Neural crest cell (in vitro differentiated cells): ENCODE results near the gene PDCD11. TPM values are rescaled to one million over a fixed set of nuclear protein-coding genes. Genes with fewer than 3 reads are reported as not detected.

Experiments used
- DNase-seq: peaks from one replicate; pipeline ENCODE4 v3.0.0; 2021; ENCODE audit warnings: low read depth, mixed read lengths, low spot score
- H3K27ac Mint-ChIP-seq: one replicate; pipeline ENCODE4 v1.8.0; 2021; ENCODE audit warnings: mild to moderate bottlenecking, mixed read lengths; ENCODE audit not compliant: unreplicated experiment
- H3K27me3 Mint-ChIP-seq: 2 replicates; pipeline ENCODE4 v1.8.0; 2021; ENCODE audit warnings: low read depth, mild to moderate bottlenecking, mixed read lengths
- H3K36me3 Mint-ChIP-seq: 2 replicates; pipeline ENCODE4 v1.8.0; 2021; ENCODE audit warnings: low read depth, mild to moderate bottlenecking, mixed read lengths
- H3K4me1 Mint-ChIP-seq: 2 replicates; pipeline ENCODE4 v1.8.0; 2021; ENCODE audit warnings: mixed read lengths
- H3K4me3 Mint-ChIP-seq: one replicate; pipeline ENCODE4 v1.8.0; 2021; ENCODE audit warnings: mild to moderate bottlenecking, mixed read lengths
- H3K9me3 Mint-ChIP-seq: 2 replicates; pipeline ENCODE4 v1.8.0; 2021; ENCODE audit warnings: mixed read lengths
- microRNA-seq: library from miRNA; unstranded; fragments of <30 nt; microRNA quantifications from one replicate; pipeline ENCODE4, GENCODE V29; 2020
- total RNA-seq: library from RNA; stranded (reverse); gene quantifications from 2 replicates; pipeline ENCODE4 v1.2.1, GENCODE V29; 2021
- TF ChIP-seq, protein P1 (sequence below): fragments of 200-600 bp; sonication (generic); conservative IDR thresholded peaks from 2 replicates; pipeline ENCODE4 v1.5.0; 2021; ENCODE audit warnings: antibody characterized with exemption, mild to moderate bottlenecking

PDCD11 gene
- total RNA-seq, 1 donor from 2014 or later = 74.1 TPM

DNA sequence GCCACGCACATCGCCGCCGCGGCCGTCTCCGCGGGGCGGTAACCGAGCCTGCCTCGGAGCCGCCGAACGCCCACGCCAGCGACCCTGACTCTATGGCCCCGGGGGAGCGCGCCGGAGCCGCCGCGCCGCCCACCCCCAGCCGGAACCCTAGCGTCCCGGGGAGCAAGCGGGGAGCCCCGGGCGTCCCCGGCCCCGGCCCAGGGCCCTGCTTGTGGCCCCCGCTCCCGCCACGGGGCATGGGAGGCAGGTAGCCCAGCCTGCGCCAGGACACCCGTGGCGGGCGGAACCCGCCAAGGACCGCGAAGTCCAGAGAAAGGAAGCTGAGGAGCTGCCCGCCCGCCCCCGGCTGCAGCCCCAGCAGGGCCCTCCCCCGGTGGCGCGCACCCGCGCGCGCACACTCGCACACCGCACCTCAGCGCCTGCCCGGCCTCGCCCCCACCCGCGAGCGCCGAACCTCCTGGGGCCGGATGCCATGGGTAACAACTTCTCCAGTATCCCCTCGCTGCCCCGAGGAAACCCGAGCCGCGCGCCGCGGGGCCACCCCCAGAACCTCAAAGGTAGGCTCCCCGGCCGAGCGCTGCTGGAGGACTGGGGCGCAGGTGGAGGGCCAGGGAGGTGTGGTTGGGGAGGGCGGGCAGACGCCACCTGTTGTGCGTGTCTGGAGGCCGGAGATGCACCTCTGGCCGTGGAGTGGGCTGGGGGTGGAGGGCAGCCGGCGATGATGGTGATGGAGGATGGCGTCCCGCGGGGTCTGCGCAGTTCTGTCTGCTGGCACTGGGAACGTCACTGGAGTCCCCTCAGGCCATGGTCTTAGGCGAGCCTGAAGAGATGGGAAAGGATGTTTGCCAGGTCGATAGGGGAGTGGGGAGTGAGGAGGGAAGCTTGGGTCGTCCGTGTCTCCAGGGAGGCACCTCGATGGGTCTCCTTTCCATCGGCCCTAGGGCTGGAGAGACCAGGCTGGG lies 97.8 kb downstream of the PDCD11 start:
- no peak overlapping the region for H3K27ac Mint-ChIP-seq
- H3K27me3 Mint-ChIP-seq = peaks cover 68% of the 10 kb centered on the region
- TF ChIP-seq, protein P1, sequence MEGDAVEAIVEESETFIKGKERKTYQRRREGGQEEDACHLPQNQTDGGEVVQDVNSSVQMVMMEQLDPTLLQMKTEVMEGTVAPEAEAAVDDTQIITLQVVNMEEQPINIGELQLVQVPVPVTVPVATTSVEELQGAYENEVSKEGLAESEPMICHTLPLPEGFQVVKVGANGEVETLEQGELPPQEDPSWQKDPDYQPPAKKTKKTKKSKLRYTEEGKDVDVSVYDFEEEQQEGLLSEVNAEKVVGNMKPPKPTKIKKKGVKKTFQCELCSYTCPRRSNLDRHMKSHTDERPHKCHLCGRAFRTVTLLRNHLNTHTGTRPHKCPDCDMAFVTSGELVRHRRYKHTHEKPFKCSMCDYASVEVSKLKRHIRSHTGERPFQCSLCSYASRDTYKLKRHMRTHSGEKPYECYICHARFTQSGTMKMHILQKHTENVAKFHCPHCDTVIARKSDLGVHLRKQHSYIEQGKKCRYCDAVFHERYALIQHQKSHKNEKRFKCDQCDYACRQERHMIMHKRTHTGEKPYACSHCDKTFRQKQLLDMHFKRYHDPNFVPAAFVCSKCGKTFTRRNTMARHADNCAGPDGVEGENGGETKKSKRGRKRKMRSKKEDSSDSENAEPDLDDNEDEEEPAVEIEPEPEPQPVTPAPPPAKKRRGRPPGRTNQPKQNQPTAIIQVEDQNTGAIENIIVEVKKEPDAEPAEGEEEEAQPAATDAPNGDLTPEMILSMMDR = no peak
- H3K9me3 Mint-ChIP-seq = no peaks in the 10 kb centered on the region
- H3K4me3 Mint-ChIP-seq = peak overlapping the region; percentile 91
- no peak for DNase-seq
- H3K36me3 Mint-ChIP-seq = no peaks in the 10 kb centered on the region
- peaks cover 16% of the 10 kb centered on the region for H3K4me1 Mint-ChIP-seq

DNA sequence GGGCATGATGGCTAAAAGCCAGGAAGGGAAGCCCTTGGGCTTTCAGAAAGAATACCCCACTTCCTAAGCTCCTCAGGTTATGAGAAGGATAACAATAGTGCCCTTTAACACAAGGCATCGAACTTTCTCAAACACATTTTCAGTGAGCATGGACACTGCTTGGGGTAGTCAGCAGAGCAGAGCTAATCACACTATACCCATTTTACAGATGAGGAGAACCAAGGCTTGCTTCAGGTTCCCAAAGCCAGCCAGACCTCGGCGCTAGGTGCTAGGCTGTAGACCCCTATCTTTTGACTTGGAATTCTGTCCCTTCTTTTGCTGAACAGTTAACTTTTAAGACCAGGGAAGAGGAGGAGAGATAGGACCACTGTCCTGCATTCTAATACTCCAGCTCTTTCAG lies 98.9 kb downstream of the PDCD11 start:
- peak overlapping the region; percentile 91 for H3K4me3 Mint-ChIP-seq
- DNase-seq = no peak
- no peak overlapping the region for H3K27ac Mint-ChIP-seq
- H3K4me1 Mint-ChIP-seq = peaks cover 21% of the 10 kb centered on the region
- H3K36me3 Mint-ChIP-seq = no peaks in the 10 kb centered on the region
- peaks cover 70% of the 10 kb centered on the region for H3K27me3 Mint-ChIP-seq
- TF ChIP-seq, protein P1 = no peak
- no peaks in the 10 kb centered on the region for H3K9me3 Mint-ChIP-seq

Small RNA genes lying within 50 kb of the gene (microRNA-seq; reads per million reads assigned to microRNA genes)
- 8,302 reads per million, percentile 93 among the genes with 10 or more reads in this experiment for gene MIR1307

Other genes with a start within 250 kb of the PDCD11 start
- 71.3 and 71.6 TPM in 2 replicates for gene NT5C2, start 203.4 kb upstream of the PDCD11 start, total RNA-seq
- gene RPEL1, start 150.7 kb upstream of the PDCD11 start, total RNA-seq = not detected in 2 replicates
- 36.4 and 39.7 TPM in 2 replicates for gene INA, start 119.5 kb upstream of the PDCD11 start, total RNA-seq
- 21.5 and 22.5 TPM in 2 replicates for gene PCGF6, start 45.5 kb upstream of the PDCD11 start, total RNA-seq
- gene TAF5, start 28.6 kb upstream of the PDCD11 start, total RNA-seq = 11.5 and 12.4 TPM in 2 replicates
- 263 and 275 TPM in 2 replicates for gene ATP5MK, start 151 bp upstream of the PDCD11 start, total RNA-seq
- gene CALHM2, start 55.7 kb downstream of the PDCD11 start, total RNA-seq = not detected in 2 replicates
- gene CALHM1, start 62.3 kb downstream of the PDCD11 start, total RNA-seq = not detected in 2 replicates
- gene CALHM3, start 82.6 kb downstream of the PDCD11 start, total RNA-seq = not detected in 2 replicates
- gene NEURL1, start 97.1 kb downstream of the PDCD11 start, total RNA-seq = 1.8 and 2.7 TPM in 2 replicates